Activated CD4-positive, CD25-positive, alpha-beta regulatory T cell (primary cell): ENCODE results near the gene ADTRP.
"Not testable (repeated sequence)": the region's sequence is repeated elsewhere in the genome, so short reads cannot be mapped to it uniquely, and the experiment has no call there.

Experiments
- DNase-seq, 4 experiments: peaks; one replicate each; lab custom pipeline; 2025; lab: John Stamatoyannopoulos, UW

Gene ADTRP

DNA sequence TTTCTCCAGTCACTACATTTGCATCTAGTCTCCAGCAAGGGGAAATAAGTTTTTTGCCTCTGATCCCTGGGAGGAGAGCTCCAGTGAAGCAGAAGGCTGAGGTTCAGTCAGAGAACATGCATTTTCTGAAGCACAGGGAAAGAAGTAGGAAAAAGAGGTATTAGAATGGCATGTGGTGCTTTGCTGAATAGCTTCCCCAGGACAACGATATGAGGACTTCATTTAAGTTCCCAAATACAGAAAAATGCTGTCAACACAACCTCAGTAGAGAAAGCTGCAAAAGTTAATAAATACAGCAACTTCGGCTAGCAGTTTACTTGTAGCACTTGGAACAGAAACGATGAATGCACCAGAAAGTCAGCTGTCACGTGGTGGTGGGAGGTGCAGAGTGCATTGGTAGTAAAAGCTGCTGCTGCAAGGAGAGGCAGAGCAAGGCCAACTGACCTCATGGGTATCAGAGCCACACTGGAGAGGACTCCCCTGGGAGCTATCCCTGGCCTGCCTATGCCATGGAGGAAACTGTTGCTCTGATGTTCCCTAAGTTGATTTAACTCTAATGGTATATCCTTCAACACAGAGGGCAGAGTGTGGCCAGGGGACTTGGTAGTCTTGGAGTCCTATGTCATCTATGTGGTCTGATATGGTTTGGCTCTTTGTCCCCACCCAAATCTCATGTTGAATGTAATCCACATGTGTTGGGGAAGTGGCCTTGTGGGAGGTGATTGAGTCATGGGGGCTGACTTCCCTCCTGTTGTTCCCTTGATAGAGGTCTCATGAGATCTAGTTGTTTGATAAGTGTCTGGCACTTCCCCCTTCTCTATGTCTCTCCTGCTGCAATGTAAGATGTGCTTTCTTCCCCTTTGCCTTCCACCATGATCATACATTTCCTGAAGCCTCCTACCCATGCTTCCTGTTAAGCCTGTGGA, 85.9 kb downstream of the ADTRP start:
- DNase-seq, result no peak

DNA sequence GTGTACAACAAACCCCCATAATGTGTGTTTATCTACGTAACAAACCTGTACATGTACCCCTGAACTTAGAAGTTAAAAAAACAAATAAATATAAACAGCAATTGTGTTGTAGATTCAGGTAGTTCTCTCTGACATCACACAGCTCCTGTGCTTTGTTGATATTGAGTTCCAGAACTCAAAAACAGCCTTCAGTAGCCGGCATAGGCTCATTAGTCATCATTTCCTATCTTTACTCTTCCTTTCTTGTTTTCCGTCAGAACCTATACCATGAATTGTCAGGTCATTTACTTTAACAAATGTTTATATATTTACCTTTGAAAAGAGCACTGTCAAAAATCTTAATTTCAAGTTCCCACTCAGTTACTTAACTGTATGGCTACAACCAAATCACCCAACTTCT, 88.8 kb downstream of the ADTRP start:
- no peak for DNase-seq

DNA sequence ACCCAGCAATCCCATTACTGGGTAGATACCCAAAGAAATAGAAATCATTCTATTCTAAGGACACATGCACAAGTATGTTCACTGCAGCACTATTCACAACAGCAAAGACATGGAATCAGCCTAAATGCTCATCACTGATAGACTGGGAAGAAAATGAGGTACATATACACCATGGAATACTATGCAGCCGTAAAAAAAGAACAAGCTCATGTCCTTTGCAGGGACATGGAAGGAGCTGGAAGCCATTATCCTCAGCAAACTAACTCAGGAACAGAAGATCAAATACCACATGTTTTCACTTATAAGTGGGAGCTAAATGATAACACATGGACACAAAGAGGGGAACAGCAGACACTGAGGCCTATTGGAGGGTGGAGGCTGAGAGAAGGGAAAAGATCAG, 89.2 kb downstream of the ADTRP start:
- not testable (repeated sequence) for DNase-seq

DNA sequence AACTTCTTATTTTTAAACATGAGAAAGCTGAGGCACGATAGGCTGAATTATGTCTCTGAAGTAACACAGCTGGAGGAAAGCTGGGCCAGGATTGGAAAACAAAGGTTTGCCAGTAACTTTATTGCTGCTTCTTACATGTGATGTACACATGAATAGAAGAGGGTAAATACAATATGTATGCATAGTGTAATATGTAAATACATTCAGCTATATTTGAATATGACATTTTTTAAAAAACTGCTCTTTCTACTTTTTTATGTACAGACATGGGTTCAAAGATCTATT, 90.2 kb downstream of the ADTRP start:
- DNase-seq, result no peak

DNA sequence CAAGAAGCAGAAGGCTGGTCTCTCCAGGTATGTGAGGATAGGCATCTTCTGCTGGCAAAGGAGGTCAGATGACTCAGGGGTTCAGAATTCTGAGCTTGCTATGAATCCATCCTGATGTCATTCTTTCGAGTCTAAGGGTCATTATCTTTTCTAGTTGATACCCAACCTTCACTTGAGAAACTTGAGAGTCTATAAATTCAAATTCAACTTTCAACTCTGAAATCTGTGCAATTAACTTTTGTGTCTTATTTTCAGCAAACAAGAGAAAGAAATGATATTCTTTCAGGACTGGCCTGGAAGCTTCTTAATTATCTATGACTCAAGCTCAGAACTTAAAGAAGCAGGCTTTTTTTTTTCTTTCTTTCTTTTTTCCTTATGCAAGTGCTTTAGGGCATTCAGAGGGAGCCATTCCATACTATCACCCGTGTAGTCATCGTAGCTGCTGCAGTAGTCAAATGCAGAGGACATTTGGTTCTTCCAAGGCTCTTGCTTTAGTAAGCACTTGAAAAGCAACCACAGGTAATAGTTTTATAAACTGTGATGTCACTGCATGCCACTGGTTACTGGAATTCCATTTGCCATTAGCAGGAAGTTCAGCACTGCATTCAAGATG, 93.0 kb downstream of the ADTRP start:
- no peak for DNase-seq

DNA sequence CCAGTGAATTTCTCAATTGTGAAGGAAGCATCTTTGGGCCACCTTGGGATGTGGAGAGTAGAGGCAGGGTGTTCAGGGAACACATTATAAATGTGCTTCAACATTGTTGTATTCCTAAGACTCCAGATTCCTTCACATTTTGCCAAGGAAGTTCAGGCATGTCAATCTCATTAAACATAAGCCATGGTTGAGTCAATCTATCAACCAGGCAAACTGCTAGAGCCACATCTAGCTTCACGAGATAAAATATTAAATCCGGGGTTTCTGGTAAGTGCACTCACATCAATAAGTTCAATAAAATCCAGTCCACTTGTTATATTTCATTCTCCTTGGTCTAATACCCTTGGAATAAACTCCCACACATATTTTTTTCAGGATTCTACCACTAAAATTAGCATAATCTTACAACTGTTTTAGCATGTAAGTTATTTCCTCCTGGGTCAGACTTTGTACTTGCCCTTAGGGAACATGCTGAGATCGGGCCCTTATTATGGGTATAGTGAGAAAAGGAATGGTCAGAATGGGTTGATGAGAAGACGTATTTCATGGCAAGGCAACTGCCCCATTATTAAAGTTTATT, 93.6 kb downstream of the ADTRP start:
- no peak for DNase-seq

DNA sequence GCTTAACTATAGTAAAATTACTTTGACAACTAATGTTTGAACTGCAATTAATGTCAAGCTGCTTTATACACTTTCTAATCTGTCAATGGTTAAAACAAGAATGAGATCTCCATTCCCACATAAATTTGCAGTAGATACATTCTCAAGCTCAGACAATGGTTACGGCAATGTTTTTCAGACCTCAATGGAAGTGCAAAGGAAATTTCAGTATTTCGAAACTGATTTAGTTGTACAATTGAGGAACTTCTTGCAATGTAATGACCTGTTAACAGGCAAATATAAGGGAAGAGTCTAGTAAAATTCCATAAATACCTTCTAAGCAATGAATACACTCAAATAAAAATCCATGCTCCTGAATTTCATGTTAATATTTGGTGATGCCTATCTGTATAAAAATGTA, 94.7 kb downstream of the ADTRP start:
- DNase-seq, result no peak

DNA sequence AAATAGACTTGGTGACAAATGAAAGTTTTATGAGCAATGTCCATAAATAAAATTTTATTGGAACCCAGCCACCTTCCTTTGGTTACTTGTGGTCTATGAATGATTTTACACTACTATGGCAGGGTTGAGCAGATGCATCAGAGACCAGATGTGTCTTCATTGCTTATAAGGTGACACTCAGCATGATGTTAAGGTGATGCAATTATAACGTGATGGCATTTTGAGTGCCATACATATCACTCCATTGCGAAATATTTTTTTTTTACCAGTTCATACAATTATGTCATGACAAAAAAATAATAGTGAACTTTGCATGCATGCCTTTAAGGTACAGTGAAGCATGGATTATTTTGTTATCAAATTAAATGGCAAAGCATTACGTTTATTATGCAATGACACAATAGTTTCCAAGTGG, 96.0 kb downstream of the ADTRP start:
- DNase-seq, result no peak

DNA sequence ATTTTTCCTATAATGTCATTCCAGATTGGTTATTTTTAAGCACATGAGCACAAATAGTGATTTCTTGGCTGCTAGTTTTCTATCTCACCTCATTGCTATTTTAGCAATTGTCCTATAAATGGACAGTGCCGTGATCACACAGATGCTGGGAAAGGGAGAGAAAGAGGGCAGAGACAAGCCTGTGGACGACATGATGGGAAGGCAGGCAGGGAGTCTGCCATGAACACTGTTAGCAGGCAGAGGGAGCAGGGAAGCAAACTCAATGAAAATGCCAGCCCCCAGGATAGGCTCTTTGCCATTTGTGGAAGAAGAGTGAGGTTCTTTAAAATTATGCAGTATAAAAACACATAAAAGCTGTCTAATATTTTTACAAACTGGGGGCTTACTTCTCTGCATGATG, 96.8 kb downstream of the ADTRP start:
- no peak for DNase-seq

DNA sequence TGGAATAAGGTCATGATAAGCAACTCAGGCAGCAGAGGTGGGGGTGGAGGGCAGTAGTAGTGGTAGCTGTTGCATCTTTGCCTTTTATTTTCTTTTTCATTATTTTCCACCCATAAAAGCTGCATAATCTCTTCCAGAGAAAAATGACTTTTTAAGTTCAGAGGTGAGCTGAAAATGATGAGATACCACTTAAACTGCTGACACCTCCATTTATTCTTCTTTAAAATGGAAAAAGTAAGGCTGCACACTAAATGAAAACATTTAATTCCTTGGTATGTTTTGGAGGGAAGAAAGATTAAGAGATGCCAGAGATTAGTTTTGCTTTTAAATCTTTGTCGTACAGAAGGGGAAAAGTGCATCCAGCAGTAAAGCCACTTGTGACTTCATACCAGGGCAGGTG, 97.2 kb downstream of the ADTRP start:
- DNase-seq, result no peak

DNA sequence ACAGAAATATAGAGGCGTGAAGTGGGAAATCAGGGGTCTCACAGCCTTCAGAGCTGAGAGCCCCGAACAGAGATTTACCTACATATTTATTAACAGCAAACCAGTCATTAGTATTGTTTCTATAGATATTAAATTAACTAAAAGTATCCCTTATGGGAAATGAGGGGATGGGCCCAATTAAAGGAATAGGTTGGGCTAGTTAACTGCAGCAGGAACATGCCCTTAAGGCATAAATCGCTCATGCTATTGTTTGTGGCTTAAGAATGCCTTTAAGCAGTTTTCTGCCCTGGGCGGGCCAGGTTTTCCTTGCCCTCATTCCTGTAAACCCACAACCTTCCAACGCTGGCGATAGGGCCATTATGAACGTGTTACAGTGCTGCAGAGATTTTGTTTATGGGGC, 98.1 kb downstream of the ADTRP start:
- DNase-seq, result not testable (repeated sequence)

DNA sequence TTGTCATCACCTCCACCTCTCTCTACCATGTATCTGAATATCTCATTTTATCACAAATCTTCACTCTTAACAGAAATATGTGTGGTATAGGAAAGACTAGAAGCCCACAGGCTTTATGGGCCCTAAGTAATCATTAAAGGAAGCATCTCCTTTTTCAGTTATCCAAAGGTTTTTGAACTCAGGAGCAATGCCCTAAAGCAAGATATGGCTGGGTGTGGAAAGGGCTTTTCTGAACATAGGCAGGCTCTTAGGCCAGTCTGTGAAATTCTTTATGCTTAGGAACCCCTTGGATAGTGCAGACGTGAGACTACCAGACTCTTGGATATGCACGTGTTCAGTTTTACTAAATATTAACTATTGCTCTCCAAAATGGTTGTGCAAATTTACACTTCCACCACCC, 99.5 kb downstream of the ADTRP start:
- DNase-seq, result no peak

DNA sequence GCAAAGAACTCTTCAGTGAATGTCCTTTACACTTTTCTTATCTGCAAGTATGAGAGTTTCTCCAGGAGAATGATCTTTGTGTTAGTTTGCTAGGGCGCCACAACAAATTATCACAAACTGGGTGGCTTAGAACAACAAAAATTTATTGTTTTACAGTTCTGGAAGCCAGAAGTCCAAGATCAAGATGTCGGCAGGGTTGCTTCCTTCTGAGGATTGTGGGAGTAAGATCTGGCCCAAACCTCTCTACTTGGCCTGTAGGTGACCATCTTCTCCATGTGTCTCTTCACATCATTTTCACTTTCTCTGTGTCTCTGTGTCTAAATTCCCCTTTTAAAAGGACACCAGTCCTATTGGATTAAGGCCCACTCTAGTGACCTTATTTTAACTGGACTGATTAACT, 103.0 kb downstream of the ADTRP start:
- no peak for DNase-seq

DNA sequence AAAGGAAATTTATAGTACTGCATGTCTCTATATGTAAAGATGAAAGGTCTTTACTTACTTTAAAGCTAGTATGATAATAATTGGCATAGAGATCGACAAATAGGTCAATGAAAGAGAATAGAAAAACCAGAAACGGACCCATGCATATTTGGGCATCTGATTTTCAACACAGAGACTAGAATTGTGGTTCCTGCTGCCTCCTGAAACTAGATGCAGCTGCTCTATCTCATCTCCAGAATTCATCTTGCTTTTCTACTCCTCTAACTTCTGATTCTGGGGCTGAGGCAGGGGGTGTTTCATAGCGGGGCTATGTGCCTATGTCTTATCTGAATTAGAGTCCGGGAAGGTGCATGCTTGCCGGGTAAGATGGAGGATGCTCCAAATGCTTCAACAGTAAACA, 105.9 kb downstream of the ADTRP start:
- DNase-seq, result no peak

DNA sequence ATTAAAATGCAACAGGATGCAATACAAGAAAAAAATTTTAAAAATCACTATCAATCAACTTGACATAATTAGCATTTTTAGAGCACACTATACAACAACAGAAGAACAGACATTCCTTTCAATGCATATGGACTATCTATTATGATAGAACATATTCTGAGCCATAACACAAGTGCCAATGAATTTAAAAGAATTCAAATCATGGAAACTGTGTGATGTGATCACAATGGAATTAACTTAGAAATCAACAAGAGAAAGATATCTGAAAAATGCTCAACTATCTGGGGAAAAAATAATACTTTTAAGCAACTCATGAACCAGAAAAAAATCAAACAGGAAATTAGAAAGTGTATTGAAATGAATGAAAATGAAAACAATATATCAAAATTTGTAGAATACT, 106.3 kb downstream of the ADTRP start:
- no peak for DNase-seq

DNA sequence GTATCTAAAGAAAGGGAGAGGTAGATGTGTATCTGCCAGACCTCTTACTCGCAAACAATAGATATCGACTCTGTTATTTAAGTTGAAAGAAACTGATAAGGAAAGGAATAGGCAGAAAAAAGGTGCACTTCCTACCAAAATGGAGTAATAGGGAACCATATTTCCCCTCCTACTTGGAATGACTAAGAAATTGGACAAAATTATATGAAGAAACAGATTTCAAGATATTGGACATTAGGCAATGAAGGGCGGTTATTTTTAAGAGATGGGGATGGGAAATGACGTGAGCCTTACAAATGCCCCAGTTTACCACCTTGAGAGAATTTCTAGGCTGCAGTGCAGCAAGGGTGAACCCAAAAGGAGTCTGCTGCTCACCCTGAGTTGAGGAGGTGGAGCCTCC, 108.9 kb downstream of the ADTRP start:
- DNase-seq, result no peak

DNA sequence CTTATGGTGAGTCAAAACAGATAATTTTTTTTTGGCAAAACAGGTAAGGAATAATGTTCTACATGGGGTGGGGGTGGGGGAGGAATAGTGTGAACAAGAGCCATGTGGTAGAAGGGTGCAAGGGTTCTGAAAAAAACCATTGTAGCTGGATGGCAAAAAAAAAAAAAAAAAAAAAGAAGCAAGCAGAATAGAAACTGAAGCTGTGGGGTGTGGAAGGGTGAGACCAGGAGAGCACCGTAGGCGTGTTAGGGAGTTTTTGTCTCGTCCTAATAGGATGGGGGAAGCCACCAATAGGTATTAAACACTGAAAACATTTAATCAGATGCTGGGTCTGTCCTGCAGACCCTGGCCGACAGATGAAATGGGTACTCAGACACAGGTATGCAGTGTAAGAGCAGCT, 110.1 kb downstream of the ADTRP start:
- no peak for DNase-seq

DNA sequence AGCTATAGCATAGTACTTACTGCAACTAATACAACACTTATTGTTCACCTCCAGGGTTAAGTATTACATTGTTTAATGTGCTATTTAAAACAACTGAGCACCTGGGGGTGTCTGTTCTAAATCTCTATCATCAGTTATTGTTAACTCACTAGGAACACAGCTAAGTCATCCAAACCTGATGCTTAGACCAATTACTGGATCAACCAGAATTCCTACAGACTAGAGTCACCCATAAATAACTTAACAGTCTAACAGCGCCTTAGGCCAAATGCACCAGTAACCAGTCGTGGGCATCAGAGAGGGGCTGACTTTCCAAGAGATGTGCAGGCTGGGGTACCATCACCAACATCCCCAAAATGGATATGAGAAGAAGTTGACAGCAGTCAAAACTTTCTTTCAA, 110.7 kb downstream of the ADTRP start:
- DNase-seq, result no peak

DNA sequence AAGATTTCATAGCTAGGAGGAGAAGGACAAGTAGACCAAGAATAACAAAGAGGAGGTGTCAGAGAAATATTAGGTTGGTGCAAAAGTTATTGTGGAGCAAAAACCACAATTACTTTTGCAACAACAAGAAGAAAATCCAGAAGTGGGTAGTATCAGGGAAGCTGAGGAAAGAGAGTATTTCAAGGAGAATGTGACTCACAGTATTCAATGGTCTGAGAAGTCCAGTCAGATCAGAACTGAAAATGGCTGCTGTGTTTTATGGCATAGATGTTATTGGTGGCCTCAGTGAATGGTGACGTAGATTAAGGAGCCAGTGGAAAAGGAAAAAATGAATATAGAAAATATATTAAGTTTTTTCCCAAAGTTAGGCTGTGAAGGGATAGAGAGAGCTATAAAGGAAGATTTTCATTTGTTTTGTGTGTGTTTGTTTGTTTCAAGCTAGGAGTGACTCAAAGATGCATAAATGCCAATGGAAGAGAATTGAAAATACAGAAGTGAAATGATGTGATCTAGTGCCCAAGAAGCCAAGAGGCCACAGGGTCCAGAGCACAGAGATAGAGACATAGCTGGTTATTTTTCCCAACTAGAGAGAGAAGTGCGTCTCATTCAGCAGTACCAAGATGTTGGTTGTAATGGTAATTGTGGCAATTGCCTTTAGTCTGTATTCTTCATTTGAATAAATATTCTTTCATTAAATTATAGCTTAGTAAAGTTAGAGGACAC, 112.8 kb downstream of the ADTRP start:
- no peak for DNase-seq
